ENCODE results near the gene ETV3L. TPM values are rescaled to one million over a fixed set of nuclear protein-coding genes. Genes with fewer than 3 reads are reported as not detected.
"Not testable (repeated sequence)": the region's sequence is repeated elsewhere in the genome, so short reads cannot be mapped to it uniquely, and the experiment has no call there.

The ETV3L gene
- total RNA-seq, 4 donors from 2014 or later: not detected

DNA sequence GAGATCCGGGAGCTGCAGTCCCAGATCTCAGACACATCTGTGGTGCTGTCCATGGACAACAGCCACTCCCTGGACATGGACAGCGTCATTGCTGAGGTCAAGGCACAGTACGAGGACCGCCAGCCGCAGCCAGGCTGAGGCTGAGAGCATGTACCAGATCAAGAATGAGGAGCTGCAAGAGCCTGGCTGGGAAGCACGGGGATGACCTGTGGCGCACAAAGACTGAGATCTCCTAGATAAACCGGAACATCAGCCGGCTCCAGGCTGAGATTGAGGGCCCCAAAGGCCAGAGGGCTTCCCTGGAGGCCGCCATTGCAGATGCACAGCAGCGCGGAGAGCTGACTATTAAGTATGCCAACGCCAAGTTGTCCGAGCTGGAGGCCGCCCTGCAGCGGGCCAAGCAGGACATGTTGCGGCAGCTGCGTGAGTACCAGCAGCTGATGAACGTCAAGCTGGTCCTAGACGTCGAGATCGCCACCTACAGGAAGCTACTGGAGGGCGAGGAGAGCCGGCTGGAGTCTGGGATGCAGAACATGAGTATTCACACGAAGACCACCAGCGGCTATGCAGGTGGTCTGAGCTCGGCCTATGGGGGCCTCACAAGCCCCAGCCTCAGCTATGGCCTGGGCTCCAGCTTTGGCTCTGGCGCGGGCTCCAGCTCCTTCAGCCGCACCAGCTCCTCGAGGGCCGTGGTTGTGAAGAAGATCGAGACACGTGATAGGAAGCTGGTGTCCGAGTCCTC is 25.5 kb downstream of the ETV3L start:
- Histone ChIP-seq H3K36me3 (no peaks in the 10 kb centered on the region), H3K4me3 (peak overlapping the region in 3 of 4 donors; percentile 5 to 45 (median 18)), H3K9me3 (no peaks in the 10 kb centered on the region), H3K27ac (no peak overlapping the region), H3K27me3 (peaks cover 0 to 26% (median 0%) of the 10 kb centered on the region in 4 donors), H3K4me1 (peaks cover 0 to 8% (median 4%) of the 10 kb centered on the region in 3 donors)
- TF ChIP-seq, protein P1, sequence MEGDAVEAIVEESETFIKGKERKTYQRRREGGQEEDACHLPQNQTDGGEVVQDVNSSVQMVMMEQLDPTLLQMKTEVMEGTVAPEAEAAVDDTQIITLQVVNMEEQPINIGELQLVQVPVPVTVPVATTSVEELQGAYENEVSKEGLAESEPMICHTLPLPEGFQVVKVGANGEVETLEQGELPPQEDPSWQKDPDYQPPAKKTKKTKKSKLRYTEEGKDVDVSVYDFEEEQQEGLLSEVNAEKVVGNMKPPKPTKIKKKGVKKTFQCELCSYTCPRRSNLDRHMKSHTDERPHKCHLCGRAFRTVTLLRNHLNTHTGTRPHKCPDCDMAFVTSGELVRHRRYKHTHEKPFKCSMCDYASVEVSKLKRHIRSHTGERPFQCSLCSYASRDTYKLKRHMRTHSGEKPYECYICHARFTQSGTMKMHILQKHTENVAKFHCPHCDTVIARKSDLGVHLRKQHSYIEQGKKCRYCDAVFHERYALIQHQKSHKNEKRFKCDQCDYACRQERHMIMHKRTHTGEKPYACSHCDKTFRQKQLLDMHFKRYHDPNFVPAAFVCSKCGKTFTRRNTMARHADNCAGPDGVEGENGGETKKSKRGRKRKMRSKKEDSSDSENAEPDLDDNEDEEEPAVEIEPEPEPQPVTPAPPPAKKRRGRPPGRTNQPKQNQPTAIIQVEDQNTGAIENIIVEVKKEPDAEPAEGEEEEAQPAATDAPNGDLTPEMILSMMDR (IDR thresholded peaks at IDR 0.05): peak in 5 of 6 experiments; percentile 28 to 65 (median 50)
- TF ChIP-seq POLR2A (IDR thresholded peaks at IDR 0.05): no peak
- intact Hi-C loops (cut with DNase I): no loop called here
- DNase-seq: no peak
- WGBS, 2 donors: 22 to 23% methylated on average over 13 to 17 of the region's 35 CpGs

DNA sequence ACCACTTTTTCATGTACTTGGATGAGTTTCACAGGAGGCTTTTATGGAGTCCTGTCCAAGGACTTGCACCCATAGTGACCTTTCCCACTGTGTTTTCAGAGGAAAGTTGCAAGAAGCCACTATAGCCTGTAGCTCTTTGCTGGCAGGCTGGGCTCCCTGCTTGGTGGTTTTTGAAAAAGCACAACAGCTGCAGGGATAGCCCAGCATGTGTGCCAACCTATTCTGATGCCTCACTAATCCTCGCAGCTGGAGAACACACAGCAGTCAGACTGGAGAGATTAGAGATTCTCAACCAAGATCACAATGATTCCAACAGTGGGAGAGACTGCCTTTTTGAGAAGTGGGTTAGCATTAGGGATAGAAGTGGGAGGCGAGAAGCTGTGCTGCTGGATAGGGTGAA is 30.0 kb downstream of the ETV3L start:
- no peak overlapping the region for H3K4me3 ChIP-seq
- no peak overlapping the region for H3K27ac ChIP-seq
- H3K9me3 ChIP-seq: no peaks in the 10 kb centered on the region
- TF ChIP-seq, protein P1 (IDR thresholded peaks at IDR 0.05): no peak
- TF ChIP-seq POLR2A (IDR thresholded peaks at IDR 0.05): no peak
- WGBS, 2 donors: 66 to 68% methylated on average over 2 of the region's 2 CpGs
- H3K4me1 ChIP-seq: peaks cover 0 to 8% (median 4%) of the 10 kb centered on the region in 3 donors
- DNase-seq: no peak
- intact Hi-C loops (cut with DNase I): no loop called here
- peaks cover 0 to 15% (median 0%) of the 10 kb centered on the region in 4 donors for H3K27me3 ChIP-seq
- no peaks in the 10 kb centered on the region for H3K36me3 ChIP-seq

DNA sequence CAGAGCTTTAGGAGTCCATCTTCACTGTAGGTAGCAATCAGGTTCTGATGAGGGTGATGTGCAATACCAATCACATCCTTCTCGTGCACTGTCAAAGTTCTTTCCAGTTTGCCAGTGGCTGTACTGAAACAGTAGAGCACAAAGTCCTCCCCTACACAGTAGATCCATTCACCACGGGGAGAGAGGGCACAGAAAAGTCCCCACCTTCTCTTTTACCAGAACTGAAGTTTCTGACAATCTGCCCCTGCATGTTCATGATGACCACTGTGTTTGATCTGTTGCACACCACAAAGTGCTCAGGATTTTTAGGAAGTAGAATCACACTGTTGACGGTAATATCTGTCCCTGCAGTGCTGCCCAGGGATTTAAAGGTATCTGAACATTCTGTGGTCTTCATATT is 40.4 kb downstream of the ETV3L start:
- DNase-seq; H3K4me1 ChIP-seq; H3K27me3 ChIP-seq; H3K9me3 ChIP-seq; intact Hi-C loops (cut with DNase I); H3K4me3 ChIP-seq; H3K27ac ChIP-seq; H3K36me3 ChIP-seq: not testable (repeated sequence)
- 49% methylated on average over 3 of the region's 3 CpGs for WGBS, 2 donors

DNA sequence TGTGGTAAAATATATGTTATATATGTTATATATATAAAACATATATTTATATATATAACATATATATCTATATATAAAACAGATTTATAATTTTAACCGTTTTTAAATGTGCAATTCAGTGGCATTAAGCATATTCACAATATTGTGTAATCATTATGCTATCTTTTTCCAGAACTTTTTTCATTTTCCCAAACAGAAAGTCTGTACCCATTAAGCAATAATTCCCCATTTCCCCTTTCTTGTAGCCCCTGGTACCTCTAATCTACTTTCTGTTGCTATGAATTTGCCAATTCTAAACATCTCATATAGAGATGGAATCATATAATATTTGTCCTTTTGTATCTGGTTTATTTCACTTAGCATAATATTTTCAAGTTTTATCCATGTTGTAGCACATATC is 43.3 kb downstream of the ETV3L start:
- H3K4me3 ChIP-seq: no peak overlapping the region
- DNase-seq: no peak
- H3K4me1 ChIP-seq: no peaks in the 10 kb centered on the region
- no peak overlapping the region for H3K27ac ChIP-seq
- TF ChIP-seq POLR2A (IDR thresholded peaks at IDR 0.05): no peak
- TF ChIP-seq, protein P1 (IDR thresholded peaks at IDR 0.05): no peak
- H3K36me3 ChIP-seq: no peaks in the 10 kb centered on the region
- 67 to 75% methylated on average over 1 of the region's 1 CpG for WGBS, 2 donors
- intact Hi-C loops (cut with DNase I): no loop called here
- H3K27me3 ChIP-seq: no peaks in the 10 kb centered on the region
- H3K9me3 ChIP-seq: peaks cover 0 to 5% (median 0%) of the 10 kb centered on the region in 3 donors

GRCh38 chr1:157055729-157056128 is 43.9 kb downstream of the ETV3L start:
- H3K4me1 ChIP-seq; DNase-seq; H3K4me3 ChIP-seq; H3K27me3 ChIP-seq; H3K27ac ChIP-seq; intact Hi-C loops (cut with DNase I); H3K9me3 ChIP-seq; H3K36me3 ChIP-seq: not testable (repeated sequence)
- WGBS, 2 donors: 75 to 81% methylated on average over 5 of the region's 5 CpGs

DNA sequence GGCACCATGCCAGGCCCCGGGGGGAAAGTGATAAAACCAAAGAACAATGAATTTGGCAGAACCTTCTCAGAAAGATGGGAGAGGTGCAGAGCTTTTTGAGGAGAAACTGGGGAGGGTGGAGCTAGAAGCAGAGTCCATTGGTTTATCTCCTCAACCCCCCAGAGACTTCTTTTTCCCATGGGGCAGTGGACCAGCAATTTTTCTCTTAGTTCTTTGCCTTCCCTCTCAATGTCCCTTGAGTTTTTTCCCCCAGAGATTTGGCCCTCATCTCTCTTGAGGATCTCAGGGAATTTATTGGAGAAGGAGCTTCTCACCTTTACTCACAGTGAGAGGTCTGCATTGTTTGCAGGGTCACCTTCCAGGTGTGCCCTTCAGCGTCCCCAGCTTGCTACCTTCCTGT is 48.8 kb downstream of the ETV3L start:
- no peak for DNase-seq
- H3K4me3 ChIP-seq: no peak overlapping the region
- TF ChIP-seq POLR2A (IDR thresholded peaks at IDR 0.05): no peak
- TF ChIP-seq, protein P1 (IDR thresholded peaks at IDR 0.05): no peak
- no peaks in the 10 kb centered on the region for H3K36me3 ChIP-seq
- H3K9me3 ChIP-seq: peaks cover 0 to 5% (median 0%) of the 10 kb centered on the region in 3 donors
- intact Hi-C loops (cut with DNase I): no loop called here
- WGBS, 2 donors: 25 to 41% methylated on average over 1 to 2 of the region's 2 CpGs
- peaks cover 0 to 2% (median 0%) of the 10 kb centered on the region in 4 donors for H3K27me3 ChIP-seq
- H3K27ac ChIP-seq: no peak overlapping the region
- H3K4me1 ChIP-seq: peaks cover 0 to 7% (median 0%) of the 10 kb centered on the region in 3 donors
